RPMI7951 (cell line): ENCODE data around the gene IL1RAPL1. TPM values are rescaled to one million over a fixed set of nuclear protein-coding genes. Genes with fewer than 3 reads are reported as not detected.
"Not testable (repeated sequence)": the region's sequence is repeated elsewhere in the genome, so short reads cannot be mapped to it uniquely, and the experiment has no call there.

Experiments used
- DNase-seq: peaks from one replicate; pipeline ENCODE4 v3.0.0-alpha.2; 2012; ENCODE audit warnings: low read depth
- total RNA-seq: library from RNA; depleted of rRNA; stranded (reverse); fragments of >200 nt; shearing (Covaris generic); gene quantifications from 2 replicates; pipeline ENCODE4 v1.2.3, GENCODE V29; 2014

Gene IL1RAPL1
- total RNA-seq, 1 experiment from 2014 or later: 4.6 TPM

DNA sequence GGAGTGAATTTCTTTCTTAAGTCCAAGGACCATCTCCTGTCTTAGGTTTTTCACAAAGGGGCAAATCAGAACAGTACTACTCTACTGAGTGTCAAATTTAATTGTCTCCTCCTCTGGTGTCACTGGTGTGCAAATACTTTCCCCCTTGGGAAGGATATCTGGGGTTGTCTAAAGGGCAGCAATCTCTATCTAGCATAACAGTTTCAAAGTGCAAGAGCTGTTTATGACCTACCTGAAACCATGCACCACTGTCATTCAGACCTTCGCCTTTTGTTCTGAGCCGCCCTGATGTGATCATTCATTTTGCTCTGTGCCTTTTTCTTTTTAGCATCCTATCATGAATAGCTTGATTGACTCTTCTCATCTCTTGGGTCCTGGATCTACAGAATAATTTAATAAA is 39.3 kb downstream of the IL1RAPL1 start:
- no peak for DNase-seq

DNA sequence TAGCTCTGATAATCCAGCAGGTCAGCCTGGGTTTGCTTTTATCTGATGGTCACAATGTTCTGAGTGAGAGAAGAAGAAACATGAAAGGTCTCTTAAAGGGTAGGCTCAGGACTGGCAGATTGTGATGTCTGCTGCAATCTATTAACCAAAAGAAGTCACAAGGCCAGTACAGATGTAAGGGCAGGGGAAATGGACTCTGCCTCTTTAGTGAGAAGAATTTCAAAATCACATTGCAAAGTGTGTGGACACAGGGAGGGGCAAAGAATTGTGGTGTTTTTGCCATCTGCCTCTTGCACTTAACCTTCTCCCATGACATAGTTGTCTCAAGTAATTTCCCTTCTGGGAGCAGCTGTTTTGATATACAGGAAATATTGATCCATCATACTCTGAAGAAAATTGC is 40.9 kb downstream of the IL1RAPL1 start:
- no peak for DNase-seq

- DNase-seq: no peak
Observed at GRCh38 chrX:28638775-28639174, 51.5 kb downstream of the IL1RAPL1 start.

- no peak for DNase-seq
Observed at GRCh38 chrX:28639451-28639850, 52.2 kb downstream of the IL1RAPL1 start.

GRCh38 chrX:28649541-28649940 is 62.3 kb downstream of the IL1RAPL1 start:
- DNase-seq: no peak

DNA sequence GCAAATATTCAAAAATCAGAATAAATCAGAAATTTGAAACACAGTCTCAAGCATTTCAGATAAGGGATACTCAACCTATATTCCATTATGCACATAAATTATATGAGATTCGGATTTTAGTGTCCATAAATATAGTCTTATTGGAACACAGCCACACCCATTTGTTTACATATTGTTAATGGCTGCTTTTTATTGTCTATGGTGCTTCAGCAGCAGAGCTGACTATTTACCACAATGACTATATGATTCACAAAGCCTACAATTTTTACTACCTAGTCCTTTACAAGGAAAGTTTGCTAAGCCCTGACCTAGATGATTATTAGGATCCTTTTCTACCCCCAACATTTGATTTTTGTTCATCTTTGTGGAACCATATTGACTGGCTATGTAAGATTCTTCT is 63.9 kb downstream of the IL1RAPL1 start:
- no peak for DNase-seq

- DNase-seq: no peak
Observed at GRCh38 chrX:28659269-28659668, 72.0 kb downstream of the IL1RAPL1 start.

DNA sequence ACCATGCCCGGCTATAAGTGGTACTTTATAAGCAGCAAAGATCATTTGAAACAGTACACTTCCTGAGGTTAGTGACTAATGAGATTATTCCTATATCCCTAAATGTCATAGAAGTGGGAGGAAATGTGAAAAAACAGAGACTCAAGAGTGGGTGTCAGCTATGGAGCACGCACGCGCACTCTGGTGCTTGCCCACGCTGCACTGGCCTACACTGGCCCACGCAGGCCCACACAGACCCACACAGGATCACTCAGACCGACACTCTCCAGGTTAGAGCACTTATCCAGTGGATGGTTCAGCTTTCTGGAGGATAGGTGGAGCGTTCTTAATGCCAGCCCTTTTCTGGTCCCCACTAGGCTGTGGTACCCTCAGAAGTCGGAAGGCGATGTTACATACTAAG is 78.5 kb downstream of the IL1RAPL1 start:
- no peak for DNase-seq

- DNase-seq: no peak
Observed at GRCh38 chrX:28668303-28668702, 81.1 kb downstream of the IL1RAPL1 start.

- DNase-seq: no peak
Observed at GRCh38 chrX:28668957-28669356, 81.7 kb downstream of the IL1RAPL1 start.

- DNase-seq: no peak
Observed at GRCh38 chrX:28670074-28670473, 82.8 kb downstream of the IL1RAPL1 start.

DNA sequence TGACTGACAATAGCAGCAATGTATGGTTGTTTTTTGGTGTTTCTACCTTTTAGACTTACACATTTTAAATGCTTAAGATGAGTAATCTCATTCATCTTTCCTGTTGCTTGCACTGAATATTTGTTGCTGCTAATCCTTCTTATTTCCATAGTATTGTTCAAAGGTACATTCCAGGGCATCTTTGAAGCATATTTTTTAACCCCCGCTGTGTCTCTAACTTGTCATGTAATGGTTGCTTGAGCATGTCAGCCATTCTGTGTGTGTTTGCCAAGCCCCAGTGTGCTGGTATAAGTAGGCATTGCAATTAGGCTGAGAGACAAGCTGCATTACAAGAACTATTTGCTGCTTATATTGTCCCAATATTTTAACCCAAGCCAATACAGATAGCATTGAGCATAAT is 87.9 kb downstream of the IL1RAPL1 start:
- DNase-seq: no peak

DNA sequence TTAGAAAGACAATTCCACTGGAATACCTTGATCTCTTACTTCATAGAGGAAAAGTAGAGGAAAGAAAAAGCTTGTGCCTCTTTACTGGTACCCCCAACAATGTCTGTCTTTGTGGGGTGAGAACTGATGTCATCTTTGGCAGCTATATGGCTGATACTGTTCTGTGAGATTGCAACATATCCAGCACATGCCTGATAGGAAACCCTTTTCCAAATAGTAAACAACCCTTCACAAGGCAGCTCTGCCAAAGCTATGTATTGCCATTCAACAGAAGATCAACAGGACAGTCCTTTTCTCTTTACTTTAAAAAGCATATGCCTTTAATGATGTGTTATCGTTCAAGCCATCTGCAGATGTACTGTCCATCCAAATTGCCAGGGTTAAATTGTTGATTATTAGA is 105.9 kb downstream of the IL1RAPL1 start:
- DNase-seq: no peak

GRCh38 chrX:28697732-28698131 is 110.5 kb downstream of the IL1RAPL1 start:
- DNase-seq: no peak

DNA sequence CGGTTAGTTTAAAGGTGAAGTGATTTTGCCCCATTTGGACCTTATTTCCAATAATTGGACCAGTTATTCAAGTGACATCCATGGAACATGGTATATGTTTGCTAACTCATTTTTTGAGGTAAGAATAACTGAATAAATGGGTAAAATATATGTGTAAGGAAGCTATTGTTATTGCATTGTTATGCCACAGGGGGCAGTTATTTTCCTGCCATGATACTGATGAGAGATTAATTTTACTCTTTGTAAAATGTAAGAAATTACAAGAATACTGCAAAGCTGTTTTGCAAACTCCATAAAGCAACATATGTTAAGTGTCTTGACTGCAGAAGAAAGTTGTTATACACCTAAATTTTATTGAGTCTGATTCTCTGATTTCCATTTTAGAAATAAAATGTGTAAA is 114.0 kb downstream of the IL1RAPL1 start:
- DNase-seq: no peak

DNA sequence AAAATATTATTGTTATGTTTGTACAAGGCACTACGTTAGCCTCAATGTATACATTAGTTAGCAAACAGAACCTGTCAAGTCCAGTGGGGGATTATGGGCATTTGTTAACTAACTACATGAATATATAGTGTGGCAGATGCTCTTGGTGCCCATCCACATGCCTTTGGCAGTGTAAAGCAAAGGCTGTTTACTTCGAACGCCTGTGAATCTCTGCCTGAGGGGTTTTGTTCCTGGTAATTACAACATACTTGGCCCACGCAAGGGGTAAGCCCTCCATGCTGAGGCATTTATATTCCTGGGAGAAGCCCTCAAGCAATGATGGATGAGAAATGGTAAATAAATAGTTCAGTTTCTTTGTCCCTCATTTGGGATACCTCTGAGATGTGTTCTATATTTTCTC is 119.7 kb downstream of the IL1RAPL1 start:
- no peak for DNase-seq

DNA sequence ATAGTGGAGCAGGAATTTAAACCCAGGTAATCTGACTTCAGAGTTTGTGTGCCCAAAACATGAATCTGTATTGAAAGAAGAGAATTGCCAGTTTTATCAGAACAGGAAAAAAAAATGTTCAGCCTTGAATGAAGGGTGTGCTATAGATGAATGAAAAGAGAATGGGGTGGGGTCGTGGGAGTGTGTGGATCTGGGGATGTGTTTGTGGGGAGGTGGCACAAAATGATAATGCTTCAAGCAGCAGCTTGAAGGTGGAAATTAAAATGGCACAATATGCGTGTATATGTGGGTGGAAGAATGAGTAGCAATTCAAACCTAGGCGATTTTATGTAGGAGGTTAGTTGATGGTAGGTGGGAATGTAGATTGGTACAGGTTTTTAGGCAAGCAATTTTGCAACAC is 122.2 kb downstream of the IL1RAPL1 start:
- no peak for DNase-seq

- no peak for DNase-seq
Observed at GRCh38 chrX:28717864-28718263, 130.6 kb downstream of the IL1RAPL1 start.

DNA sequence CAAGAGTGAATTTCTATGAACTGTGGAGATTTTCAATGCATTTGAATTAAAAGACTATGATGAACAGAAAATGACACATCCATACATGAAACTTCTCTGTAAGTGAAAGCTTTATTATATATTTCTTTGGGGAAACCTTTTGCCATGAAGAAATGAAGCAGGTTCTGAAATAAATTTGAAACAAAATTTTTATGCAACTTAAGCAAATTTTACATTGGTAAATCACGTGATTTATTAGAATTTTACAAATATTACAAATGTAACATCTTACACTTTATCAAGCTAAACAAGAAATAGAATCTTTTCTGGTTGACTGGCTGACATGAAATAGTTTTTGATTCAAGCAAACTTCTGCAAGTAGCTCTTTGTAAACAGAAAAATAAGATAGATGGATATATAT is 131.2 kb downstream of the IL1RAPL1 start:
- DNase-seq: no peak

GRCh38 chrX:28719620-28720019 is 132.4 kb downstream of the IL1RAPL1 start:
- DNase-seq: no peak

GRCh38 chrX:28752330-28752729 is 165.1 kb downstream of the IL1RAPL1 start:
- DNase-seq: no peak

GRCh38 chrX:28756175-28756574 is 168.9 kb downstream of the IL1RAPL1 start:
- no peak for DNase-seq

GRCh38 chrX:28756647-28757046 is 169.4 kb downstream of the IL1RAPL1 start:
- DNase-seq: no peak

DNA sequence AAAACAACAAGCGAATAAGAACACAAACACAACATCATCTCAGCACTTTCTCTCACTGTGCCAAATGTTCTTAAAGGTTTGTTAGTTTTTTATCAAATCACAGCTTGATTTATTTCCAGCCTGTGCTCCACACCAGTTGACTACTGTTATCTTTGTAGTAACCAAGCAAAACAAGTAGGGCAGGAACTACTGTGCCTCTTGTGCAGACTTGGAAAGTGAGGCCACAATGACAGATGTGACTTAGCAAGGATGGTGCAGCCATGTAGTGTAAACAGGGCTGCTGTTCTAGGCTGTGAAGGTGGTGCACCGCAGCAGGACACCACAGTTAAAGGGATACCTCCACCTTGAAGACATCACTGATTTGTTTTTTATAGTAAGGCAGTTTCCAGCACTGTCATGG is 170.0 kb downstream of the IL1RAPL1 start:
- DNase-seq: no peak

DNA sequence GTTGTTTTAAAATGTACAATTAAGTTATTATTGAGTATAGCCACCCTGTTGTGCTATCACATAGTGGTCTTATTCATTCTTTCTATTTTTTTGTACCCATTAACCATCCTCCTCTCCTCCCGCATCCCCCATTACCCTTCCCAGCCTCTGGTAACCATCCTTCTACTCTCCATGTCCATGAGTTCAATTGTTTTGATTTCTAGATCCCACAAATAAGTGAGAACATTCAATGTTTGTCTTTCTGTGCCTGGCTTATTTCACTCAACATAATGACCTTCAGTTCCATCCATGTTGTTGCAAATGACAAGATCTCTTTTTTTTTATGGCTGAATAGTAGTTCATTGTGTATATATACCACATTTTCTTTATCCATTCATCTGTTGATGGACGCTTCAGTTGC is 179.3 kb downstream of the IL1RAPL1 start:
- DNase-seq: not testable (repeated sequence)
